Measurements from ENCODE around the gene TFEB. TPM values are rescaled to one million over a fixed set of nuclear protein-coding genes. Genes with fewer than 3 reads are reported as not detected.

The TFEB gene
- total RNA-seq, 1 donor: 3.0 TPM

DNA sequence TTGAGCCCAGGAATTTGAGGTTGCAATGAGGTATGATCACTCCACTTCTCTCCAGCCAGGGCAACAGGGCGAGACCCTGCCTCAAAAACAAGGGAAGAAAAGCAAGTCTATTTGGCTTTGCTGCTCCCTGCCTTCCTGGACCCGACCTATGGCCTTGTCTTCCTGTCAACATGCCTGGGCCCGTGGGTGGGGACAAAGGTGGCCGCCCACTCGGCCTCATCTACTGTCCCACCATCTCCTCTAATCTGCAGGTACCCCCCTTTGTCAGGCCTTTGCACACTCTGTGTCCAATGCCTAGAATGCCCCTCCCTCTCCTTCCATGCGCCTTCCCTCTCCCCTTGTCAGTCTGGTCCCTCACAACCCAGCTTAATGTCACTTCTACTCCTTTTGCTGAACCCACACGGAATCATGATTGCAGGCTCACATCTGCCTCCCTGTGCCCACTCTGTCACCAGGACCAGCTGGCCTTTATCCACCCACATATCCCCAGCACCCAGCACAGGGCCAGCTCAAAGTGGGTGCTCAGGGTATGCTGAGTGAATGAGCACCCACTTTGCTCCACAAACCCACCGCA, 56.8 kb downstream of the TFEB start:
- TF ChIP-seq, protein P1, sequence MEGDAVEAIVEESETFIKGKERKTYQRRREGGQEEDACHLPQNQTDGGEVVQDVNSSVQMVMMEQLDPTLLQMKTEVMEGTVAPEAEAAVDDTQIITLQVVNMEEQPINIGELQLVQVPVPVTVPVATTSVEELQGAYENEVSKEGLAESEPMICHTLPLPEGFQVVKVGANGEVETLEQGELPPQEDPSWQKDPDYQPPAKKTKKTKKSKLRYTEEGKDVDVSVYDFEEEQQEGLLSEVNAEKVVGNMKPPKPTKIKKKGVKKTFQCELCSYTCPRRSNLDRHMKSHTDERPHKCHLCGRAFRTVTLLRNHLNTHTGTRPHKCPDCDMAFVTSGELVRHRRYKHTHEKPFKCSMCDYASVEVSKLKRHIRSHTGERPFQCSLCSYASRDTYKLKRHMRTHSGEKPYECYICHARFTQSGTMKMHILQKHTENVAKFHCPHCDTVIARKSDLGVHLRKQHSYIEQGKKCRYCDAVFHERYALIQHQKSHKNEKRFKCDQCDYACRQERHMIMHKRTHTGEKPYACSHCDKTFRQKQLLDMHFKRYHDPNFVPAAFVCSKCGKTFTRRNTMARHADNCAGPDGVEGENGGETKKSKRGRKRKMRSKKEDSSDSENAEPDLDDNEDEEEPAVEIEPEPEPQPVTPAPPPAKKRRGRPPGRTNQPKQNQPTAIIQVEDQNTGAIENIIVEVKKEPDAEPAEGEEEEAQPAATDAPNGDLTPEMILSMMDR (IDR thresholded peaks at IDR 0.05; ENCODE audit: insufficient read depth, low read depth, low read length): no peak
- no peak for DNase-seq (ENCODE audit: low read depth)
- no peak overlapping the region for H3K4me3 ChIP-seq (ENCODE audit: low read depth, low read length)

DNA sequence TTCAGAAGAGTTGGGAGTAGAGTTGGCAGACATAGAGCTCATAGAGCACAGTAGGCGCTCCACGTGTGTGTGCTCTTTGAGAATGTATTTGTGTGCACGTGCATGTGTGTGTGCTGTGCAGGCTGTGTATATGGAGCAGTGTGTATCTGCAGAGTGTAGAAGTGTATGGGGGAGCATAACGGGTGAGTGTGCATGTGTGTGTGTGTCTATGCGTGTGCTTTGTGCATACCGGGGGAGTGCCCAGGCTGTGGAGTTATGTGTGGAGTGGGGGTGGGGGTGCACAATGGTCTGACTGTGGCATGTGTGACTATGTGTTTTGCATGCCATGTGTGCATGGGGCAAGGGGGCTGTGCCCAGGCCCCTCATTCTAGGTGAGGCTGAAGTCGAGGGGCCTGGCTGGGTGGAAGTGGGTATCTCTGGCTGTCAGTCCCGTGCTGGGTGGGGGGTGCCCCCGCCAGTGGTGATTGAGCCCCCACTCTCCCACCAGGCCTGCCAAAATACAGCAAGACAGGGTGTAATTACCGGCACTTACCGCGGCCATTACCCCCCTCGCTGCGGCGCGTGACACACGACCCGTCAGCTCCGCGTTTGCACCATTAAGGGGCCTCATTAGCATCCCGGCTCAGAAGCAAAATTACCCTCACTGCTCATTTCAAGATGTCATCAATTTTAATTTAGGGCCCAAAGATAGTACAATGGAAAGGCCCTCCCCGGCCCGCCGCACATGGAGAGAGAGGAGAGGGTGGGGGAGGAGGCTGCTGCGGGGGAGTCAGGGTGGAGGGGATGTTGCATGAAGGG, 58.1 kb downstream of the TFEB start:
- TF ChIP-seq, protein P1 (IDR thresholded peaks at IDR 0.05; ENCODE audit: insufficient read depth, low read depth, low read length): no peak
- no peak overlapping the region for H3K4me3 ChIP-seq (ENCODE audit: low read depth, low read length)
- no peak for DNase-seq (ENCODE audit: low read depth)

DNA sequence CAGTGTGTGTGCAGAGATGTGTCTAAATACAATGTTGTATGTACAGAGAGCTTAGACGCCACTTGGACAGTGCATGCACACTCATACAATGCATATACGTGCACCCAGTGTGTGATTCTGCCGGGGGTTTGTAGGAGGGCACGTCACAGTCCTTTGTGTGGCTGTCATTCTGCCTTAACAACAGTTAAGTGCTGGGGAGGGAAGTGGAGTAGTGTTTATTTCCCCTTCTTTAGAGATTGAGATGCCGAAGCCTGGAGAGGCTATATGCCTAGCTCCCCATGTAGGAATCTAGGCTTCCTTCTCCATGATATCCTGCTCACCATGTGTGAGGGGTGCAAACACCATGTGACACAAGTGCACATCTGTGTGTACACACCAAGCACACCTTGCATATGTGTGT, 59.0 kb downstream of the TFEB start:
- TF ChIP-seq, protein P1 (IDR thresholded peaks at IDR 0.05; ENCODE audit: insufficient read depth, low read depth, low read length): no peak
- no peak overlapping the region for H3K4me3 ChIP-seq (ENCODE audit: low read depth, low read length)
- no peak for DNase-seq (ENCODE audit: low read depth)

DNA sequence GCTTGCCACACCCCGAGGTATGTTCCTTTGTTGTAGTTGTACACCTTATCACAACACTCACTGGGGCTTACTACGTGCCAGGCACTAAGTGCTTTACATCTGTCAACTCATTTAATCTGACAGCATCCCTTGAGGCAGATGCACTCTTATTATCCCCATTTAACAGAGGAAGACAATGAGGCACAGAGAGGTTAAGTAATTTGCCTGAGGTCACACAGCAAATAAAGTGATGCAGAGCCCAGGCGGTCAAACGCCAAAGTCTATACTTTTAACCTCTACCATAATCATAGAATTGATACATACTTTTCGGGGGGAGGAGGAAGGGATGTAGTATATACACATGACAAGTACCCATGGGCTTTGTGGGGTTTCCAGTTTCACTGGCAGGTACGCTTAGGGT, 59.4 kb downstream of the TFEB start:
- no peak for DNase-seq (ENCODE audit: low read depth)
- TF ChIP-seq, protein P1 (IDR thresholded peaks at IDR 0.05; ENCODE audit: insufficient read depth, low read depth, low read length): no peak
- no peak overlapping the region for H3K4me3 ChIP-seq (ENCODE audit: low read depth, low read length)

DNA sequence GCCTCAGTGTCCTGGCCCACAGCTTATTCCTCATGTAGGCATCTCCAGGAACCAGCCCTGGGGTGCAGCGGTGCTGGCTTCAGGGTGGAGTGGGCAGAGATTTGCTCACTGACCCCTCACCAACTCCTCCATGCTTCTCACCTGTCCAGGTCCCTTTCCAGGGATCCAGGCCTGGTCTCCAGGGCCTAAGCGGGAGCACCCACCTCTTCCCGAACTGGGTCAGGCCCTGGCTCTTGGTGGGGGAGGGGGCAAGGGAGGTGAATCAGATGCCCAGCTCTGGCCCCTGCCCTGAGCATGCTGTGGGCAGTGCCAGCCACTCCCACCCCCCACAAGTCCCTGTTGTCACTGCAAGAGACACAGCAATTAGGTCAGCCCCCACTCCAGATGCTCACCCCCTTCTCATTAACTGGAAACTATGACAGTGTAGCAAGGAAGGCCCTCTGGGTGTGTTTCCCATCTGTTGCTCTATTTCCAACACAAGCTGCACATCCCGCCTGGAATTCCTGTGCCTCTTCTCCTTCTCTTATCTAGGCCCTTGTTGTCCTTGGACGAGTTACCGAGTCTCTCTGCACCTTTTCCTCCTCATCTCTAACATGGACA, 60.1 kb downstream of the TFEB start:
- DNase-seq (ENCODE audit: low read depth): no peak
- TF ChIP-seq, protein P1 (IDR thresholded peaks at IDR 0.05; ENCODE audit: insufficient read depth, low read depth, low read length): no peak
- H3K4me3 ChIP-seq (ENCODE audit: low read depth, low read length): no peak overlapping the region

DNA sequence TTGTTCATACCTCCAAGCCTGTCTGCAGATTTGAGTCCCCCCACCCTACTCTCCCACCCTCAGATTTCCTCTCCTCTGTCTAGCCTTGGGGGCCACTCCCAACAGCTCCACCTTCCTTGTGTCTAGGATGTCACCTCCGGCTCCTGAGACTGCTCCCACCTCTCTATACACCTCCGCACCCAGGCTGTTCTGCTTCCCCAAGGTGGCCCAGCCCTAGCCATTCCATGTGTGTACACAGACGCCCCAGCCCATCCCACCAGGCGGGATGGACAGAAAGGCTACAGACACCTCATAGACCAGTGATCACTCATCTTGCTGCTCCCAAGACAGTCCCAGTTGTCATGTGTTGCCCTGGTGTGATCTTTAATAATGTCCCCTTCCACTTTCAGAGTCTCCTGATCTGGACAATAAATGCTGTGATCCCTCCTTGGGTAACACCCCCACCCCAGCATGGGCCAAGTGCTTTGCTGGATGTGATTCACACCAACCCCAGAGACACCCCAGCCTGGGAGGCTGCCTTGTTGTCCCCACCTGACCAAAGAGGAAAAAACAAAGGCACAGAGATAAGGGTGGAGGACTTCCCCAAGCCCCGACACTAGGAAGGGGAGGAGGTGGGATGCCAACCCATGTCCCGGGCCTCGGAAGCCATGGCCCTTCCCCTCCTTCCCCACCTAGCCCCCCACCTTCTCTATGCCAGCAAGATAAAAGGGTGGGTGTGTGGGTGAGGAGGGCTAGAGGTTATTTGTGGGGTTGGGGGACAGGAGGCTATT, 61.0 kb downstream of the TFEB start:
- TF ChIP-seq, protein P1 (IDR thresholded peaks at IDR 0.05; ENCODE audit: insufficient read depth, low read depth, low read length): no peak
- no peak for DNase-seq (ENCODE audit: low read depth)
- H3K4me3 ChIP-seq (ENCODE audit: low read depth, low read length): no peak overlapping the region

All from fibroblast of villous mesenchyme (primary cell).